Measurements from ENCODE around the gene METTL26. TPM values are rescaled to one million over a fixed set of nuclear protein-coding genes. Genes with fewer than 3 reads are reported as not detected.

The METTL26 gene
- total and polyA plus RNA-seq, 4 donors = 26.3 to 69.1 (median 41.4) TPM

GRCh38 chr16:652454-653305 lies 16.6 kb upstream of the METTL26 start:
- Histone ChIP-seq H3K36me3 (ENCODE audit: control insufficient read depth in 4 of 4, insufficient read depth in 3 of 4, low read depth in 1 of 4, low read length in 3 of 4) (peaks cover 0 to 5% (median 1%) of the 10 kb centered on the region in 4 donors), H3K9ac (ENCODE audit: low read depth in 1 of 2, low read length in 2 of 2) (no peak overlapping the region), H3K4me1 (ENCODE audit: control insufficient read depth in 4 of 4, insufficient read depth in 4 of 4, low read length in 3 of 4) (peaks cover 0 to 27% (median 14%) of the 10 kb centered on the region in 4 donors), H3K27ac (ENCODE audit: low read depth in 1 of 2, low read length in 2 of 2) (no peak overlapping the region), H3K27me3 (ENCODE audit: control insufficient read depth in 4 of 4, insufficient read depth in 4 of 4, low read length in 3 of 4) (no peaks in the 10 kb centered on the region), H3K4me3 (ENCODE audit: low read depth in 1 of 3, low read length in 3 of 3) (no peak overlapping the region), H3K9me3 (ENCODE audit: control insufficient read depth in 4 of 4, low read length in 3 of 4) (no peaks in the 10 kb centered on the region)
- 93% methylated on average over 28 of the region's 28 CpGs for WGBS
- TF ChIP-seq FOXA1 (IDR thresholded peaks at IDR 0.05) (no peak), HNF4G (IDR thresholded peaks at IDR 0.05) (no peak), YY1 (IDR thresholded peaks at IDR 0.05) (no peak), RAD21 (IDR thresholded peaks at IDR 0.05) (no peak), RXRA (IDR thresholded peaks at IDR 0.05) (no peak), FOXA2 (IDR thresholded peaks at IDR 0.05) (no peak), JUND (IDR thresholded peaks at IDR 0.05) (no peak), REST (IDR thresholded peaks at IDR 0.05) (no peak), CTCF (IDR thresholded peaks at IDR 0.05; ENCODE audit: low read depth, low read length, missing input control) (no peak), HNF4A (conservative IDR thresholded peaks at IDR 0.05) (no peak), ATF3 (IDR thresholded peaks at IDR 0.05) (no peak), SP1 (IDR thresholded peaks at IDR 0.05) (no peak), NR2F2 (IDR thresholded peaks at IDR 0.05) (no peak), GABPA (IDR thresholded peaks at IDR 0.05 in 1 of 2, conservative IDR thresholded peaks at IDR 0.05 in 1 of 2) (no peak), ZBTB33 (IDR thresholded peaks at IDR 0.05) (no peak), EGR1 (IDR thresholded peaks at IDR 0.05; ENCODE audit: low read depth in 2 of 2) (no peak), MAX (IDR thresholded peaks at IDR 0.05) (no peak), TAF1 (conservative IDR thresholded peaks at IDR 0.05) (no peak)
- no peak for DNase-seq (ENCODE audit: low spot score)
